H1 (cell line): ENCODE results near the gene TRAK1. TPM values are rescaled to one million over a fixed set of nuclear protein-coding genes. Genes with fewer than 3 reads are reported as not detected.

ENCODE experiments used
- CTCF ChIA-PET: fragments of 300-600 bp; sonication (Branson Sonifier 250); formaldehyde crosslinking; loops from one replicate; lab custom pipeline; 2021; ENCODE audit not compliant: partially characterized antibody; lab: Charles Lee
- POLR2A ChIA-PET: fragments of 300-600 bp; sonication (Branson Sonifier 250); formaldehyde crosslinking; loops from one replicate; lab custom pipeline; 2021; ENCODE audit warnings: inconsistent platforms; ENCODE audit not compliant: partially characterized antibody; lab: Charles Lee
- DNase-seq, 2 experiments: peaks; one replicate each; pipeline versions ENCODE4 v3.0.0 to v3.0.0-alpha.2; 2010 to 2022; ENCODE audit warnings: low spot score in 2 of 2, low read depth in 1 of 2, mixed read lengths in 1 of 2
- FAIRE-seq: peaks from 2 replicates; lab custom pipeline; 2011; peaks lifted over from hg19 to GRCh38; lab: Jason Lieb, UNC
- H2AFZ ChIP-seq: 2 replicates; pipeline ENCODE4 v1.8.1; 2012; ENCODE audit warnings: low read length, inconsistent platforms
- H2AK5ac ChIP-seq: 2 replicates; pipeline ENCODE4 v1.6.1; 2013; ENCODE audit warnings: low read depth, low read length
- H2BK120ac ChIP-seq: replicated peaks from 2 replicates; pipeline ENCODE3; 2013; ENCODE audit warnings: low read depth, low read length, inconsistent platforms
- H2BK12ac ChIP-seq: 2 replicates; pipeline ENCODE4 v1.6.1; 2013; ENCODE audit warnings: low read depth, low read length
- H2BK15ac ChIP-seq: 2 replicates; pipeline ENCODE4 v1.6.1; 2013; ENCODE audit warnings: low read length
- H2BK20ac ChIP-seq: 2 replicates; pipeline ENCODE4 v1.6.1; 2013; ENCODE audit warnings: low read length
- H2BK5ac ChIP-seq: 2 replicates; pipeline ENCODE4 v1.6.1; 2013; ENCODE audit warnings: low read depth, low read length
- H3K14ac ChIP-seq: 2 replicates; pipeline ENCODE4 v1.6.1; 2013; ENCODE audit warnings: inconsistent platforms; ENCODE audit not compliant: insufficient read length
- H3K18ac ChIP-seq: 2 replicates; pipeline ENCODE4 v1.6.1; 2013; ENCODE audit warnings: low read length; ENCODE audit errors: extremely low read depth
- H3K23ac ChIP-seq: 2 replicates; pipeline ENCODE4 v1.6.1; 2013; ENCODE audit warnings: inconsistent platforms; ENCODE audit not compliant: insufficient read length
- H3K23me2 ChIP-seq: 2 replicates; pipeline ENCODE4 v1.6.1; 2013; ENCODE audit warnings: low read depth, low read length
- H3K27ac ChIP-seq: 2 replicates; pipeline ENCODE4 v1.6.1; 2011; ENCODE audit warnings: low read depth, low read length, inconsistent platforms
- H3K27me3 ChIP-seq, 4 experiments: replicated peaks in 1 of 4; 1 replicate in 1 of 4; 2 replicates in 3 of 4; pipeline versions ENCODE4 v1.6.1 to v1.8.1; 2011 to 2013; ENCODE audit warnings: low read length in 3 of 4, mild to moderate bottlenecking in 3 of 4, inconsistent platforms in 2 of 4, mixed read lengths in 2 of 4, moderate library complexity in 1 of 4; ENCODE audit not compliant: control insufficient read depth in 3 of 4, insufficient read depth in 3 of 4; ENCODE audit errors: extremely low read depth in 1 of 4
- H3K36me3 ChIP-seq, 4 experiments: 2 replicates each; pipeline versions ENCODE4 v1.6.1 to v1.8.1; 2011 to 2013; ENCODE audit warnings: mild to moderate bottlenecking in 4 of 4, low read length in 3 of 4, moderate library complexity in 2 of 4, control low read depth in 1 of 4, inconsistent platforms in 1 of 4; ENCODE audit not compliant: insufficient read depth in 4 of 4, control insufficient read depth in 2 of 4
- H3K4ac ChIP-seq: replicated peaks from 2 replicates; pipeline ENCODE3; 2013; ENCODE audit warnings: low read length, low read depth, mixed read lengths, inconsistent platforms; ENCODE audit not compliant: insufficient read length
- H3K4me1 ChIP-seq, 4 experiments: replicated peaks in 1 of 4; 1 replicate in 1 of 4; 2 replicates in 3 of 4; pipeline versions ENCODE4 v1.6.1 to v1.8.1; 2011 to 2013; ENCODE audit warnings: low read length in 3 of 4, inconsistent platforms in 2 of 4, mixed read lengths in 1 of 4; ENCODE audit not compliant: insufficient read depth in 4 of 4, control insufficient read depth in 3 of 4
- H3K4me2 ChIP-seq, 2 experiments: 2 replicates each; pipeline versions ENCODE4 v1.6.1 to v1.8.1; 2011 to 2013; ENCODE audit warnings: low read depth in 2 of 2, low read length in 2 of 2, control low read depth in 1 of 2, inconsistent platforms in 1 of 2, mild to moderate bottlenecking in 1 of 2; ENCODE audit not compliant: insufficient read depth in 1 of 2
- H3K4me3 ChIP-seq, 4 experiments: fragments of 200-600, 300-600 bp in 1 of 4; sonication (generic), shearing (Covaris generic), sonication (Bioruptor Twin) in 1 of 4; 2 replicates each; pipeline versions ENCODE4 v1.5.1 to v1.8.1; 2011 to 2016; ENCODE audit warnings: low read length in 4 of 4, low read depth in 3 of 4, control low read depth in 2 of 4, inconsistent platforms in 2 of 4, mild to moderate bottlenecking in 2 of 4, mixed read lengths in 1 of 4, moderate library complexity in 1 of 4; ENCODE audit not compliant: insufficient read depth in 2 of 4; ENCODE audit errors: extremely low read depth in 1 of 4
- H3K56ac ChIP-seq: replicated peaks from 2 replicates; pipeline ENCODE3; 2013; ENCODE audit warnings: low read depth, mild to moderate bottlenecking, mixed read lengths, low read length, inconsistent platforms; ENCODE audit not compliant: insufficient read length
- H3K79me1 ChIP-seq: 2 replicates; pipeline ENCODE4 v1.6.1; 2013; ENCODE audit warnings: low read depth, low read length, control low read depth
- H3K79me2 ChIP-seq, 2 experiments: 2 replicates each; pipeline versions ENCODE4 v1.6.1 to v1.8.1; 2012 to 2013; ENCODE audit warnings: low read length in 2 of 2, mild to moderate bottlenecking in 2 of 2, inconsistent platforms in 1 of 2; ENCODE audit not compliant: insufficient read depth in 2 of 2, control insufficient read depth in 1 of 2
- H3K9ac ChIP-seq, 4 experiments: replicated peaks in 1 of 4; 1 replicate in 1 of 4; 2 replicates in 3 of 4; pipeline versions ENCODE4 v1.6.1 to v1.8.1; 2011 to 2013; ENCODE audit warnings: low read depth in 3 of 4, low read length in 3 of 4, control low read depth in 2 of 4, mild to moderate bottlenecking in 2 of 4, moderate library complexity in 2 of 4, inconsistent platforms in 1 of 4; ENCODE audit errors: extremely low read depth in 1 of 4
- H3K9me3 ChIP-seq, 2 experiments: 2 replicates each; pipeline versions ENCODE4 v1.6.1 to v1.8.1; 2012 to 2013; ENCODE audit warnings: mild to moderate bottlenecking in 2 of 2, moderate library complexity in 2 of 2, control low read depth in 1 of 2, inconsistent platforms in 1 of 2, low read depth in 1 of 2, low read length in 1 of 2, mixed read lengths in 1 of 2; ENCODE audit not compliant: insufficient read depth in 2 of 2
- H4K20me1 ChIP-seq, 2 experiments: replicated peaks in 1 of 2; 2 replicates each; pipeline versions ENCODE3 to v1.8.1; 2011 to 2013; ENCODE audit warnings: inconsistent platforms in 2 of 2, low read length in 2 of 2, mild to moderate bottlenecking in 1 of 2; ENCODE audit not compliant: insufficient read depth in 2 of 2, control insufficient read depth in 1 of 2
- H4K5ac ChIP-seq: 2 replicates; pipeline ENCODE4 v1.6.1; 2013; ENCODE audit warnings: low read length, low read depth, mixed read lengths, inconsistent platforms; ENCODE audit not compliant: insufficient read length
- H4K8ac ChIP-seq: 2 replicates; pipeline ENCODE4 v1.8.0; 2013; ENCODE audit warnings: mild to moderate bottlenecking, moderate library complexity, low read length, inconsistent platforms; ENCODE audit not compliant: insufficient read depth; ENCODE audit errors: extremely low read depth
- H4K91ac ChIP-seq: replicated peaks from 2 replicates; pipeline ENCODE3; 2013; ENCODE audit warnings: low read length, mixed read lengths, inconsistent platforms; ENCODE audit not compliant: insufficient read length
- ATF3 ChIP-seq: IDR thresholded peaks from 2 replicates; pipeline ENCODE4 v1.6.1; 2011; ENCODE audit warnings: low read depth, mild to moderate bottlenecking, low read length; ENCODE audit not compliant: insufficient read depth
- CTBP2 ChIP-seq: IDR thresholded peaks from 2 replicates; pipeline ENCODE4 v1.7.0; 2011; ENCODE audit warnings: borderline replicate concordance, mild to moderate bottlenecking, moderate library complexity, mixed read lengths, low read length; ENCODE audit not compliant: insufficient read depth, insufficient read length
- GABPA ChIP-seq: IDR thresholded peaks from 2 replicates; pipeline ENCODE4 v1.6.1; 2011; ENCODE audit warnings: mild to moderate bottlenecking, low read length, moderate library complexity, borderline replicate concordance; ENCODE audit not compliant: insufficient read depth
- KDM1A ChIP-seq: fragments of 200-600, 300-600 bp; sonication (generic); IDR thresholded peaks from 2 replicates; pipeline ENCODE4 v1.7.1; 2016; ENCODE audit warnings: mild to moderate bottlenecking, low read length, borderline replicate concordance
- POLR2A ChIP-seq, 2 experiments: IDR thresholded peaks; 1 replicate in 1 of 2; 2 replicates in 1 of 2; pipeline ENCODE4 v1.6.1; 2011; ENCODE audit warnings: low read depth in 2 of 2, low read length in 2 of 2, mild to moderate bottlenecking in 2 of 2; ENCODE audit errors: control extremely low read depth in 1 of 2
- RBBP5 ChIP-seq: IDR thresholded peaks from 2 replicates; pipeline ENCODE4 v1.7.1; 2012; ENCODE audit warnings: low read depth, mild to moderate bottlenecking, inconsistent platforms, low read length, moderate library complexity, borderline replicate concordance
- SIN3A ChIP-seq, 2 experiments: IDR thresholded peaks in 1 of 2; conservative IDR thresholded peaks in 1 of 2; 2 replicates each; pipeline ENCODE4 v1.6.1; 2011 to 2012; ENCODE audit warnings: low read length in 2 of 2, improper control_type of control experiment in 1 of 2, low read depth in 1 of 2, mild to moderate bottlenecking in 1 of 2
- SIX5 ChIP-seq: IDR thresholded peaks from 2 replicates; pipeline ENCODE4 v1.6.1; 2011; ENCODE audit warnings: mild to moderate bottlenecking, low read depth, low read length
- SP4 ChIP-seq: IDR thresholded peaks from 2 replicates; pipeline ENCODE4 v1.6.1; 2012; ENCODE audit warnings: low read length, inconsistent platforms
- SRF ChIP-seq: IDR thresholded peaks from 2 replicates; pipeline ENCODE4 v1.6.1; 2011; ENCODE audit warnings: mild to moderate bottlenecking, low read depth, low read length, moderate library complexity
- SUZ12 ChIP-seq: fragments of 200-600 bp; sonication (generic); IDR thresholded peaks from 2 replicates; pipeline ENCODE4 v1.6.1; 2012; ENCODE audit warnings: mild to moderate bottlenecking, inconsistent platforms, low read length, moderate library complexity, mixed read lengths
- TBP ChIP-seq: IDR thresholded peaks from 2 replicates; pipeline ENCODE4 v1.6.1; 2011; ENCODE audit warnings: low read depth, low read length, improper control_type of control experiment
- TEAD4 ChIP-seq: IDR thresholded peaks from 2 replicates; pipeline ENCODE4 v1.6.1; 2012; ENCODE audit warnings: low read depth, low read length, inconsistent platforms, mixed read lengths
- ZNF274 ChIP-seq: IDR thresholded peaks from 2 replicates; pipeline ENCODE4 v1.7.0; 2012; ENCODE audit warnings: low read length, borderline replicate concordance; ENCODE audit errors: extremely low read depth
- WGBS, 2 experiments: shearing (Covaris generic) in 1 of 2; methylation state at CpG; one replicate each; pipeline versions ENCODE4 v1.1.6 to v1.1.7; 2013 to 2015; ENCODE audit warnings: low lambda C conversion rate in 2 of 2, mixed read lengths in 2 of 2, inconsistent platforms in 1 of 2, low coverage in 1 of 2, missing lambda C conversion rate in 1 of 2; ENCODE audit not compliant: insufficient replicate concordance in 2 of 2, insufficient coverage in 1 of 2, insufficient read length in 1 of 2; ENCODE audit errors: extremely low coverage in 1 of 2, missing lambda C conversion rate in 1 of 2; 5-methylcytosine and 5-hydroxymethylcytosine counted together
- polyA plus RNA-seq, 7 experiments: library from polyadenylated mRNA; depleted of rRNA in 3 of 7; stranded (reverse) in 5 of 7; unstranded in 2 of 7; fragments of >200 nt in 5 of 7; fragments of 200-250 nt in 2 of 7; gene quantifications; 1 replicate in 5 of 7; 2 replicates in 1 of 7; 4 replicates in 1 of 7; pipeline versions ENCODE4 v1.2.1 to v1.2.3, GENCODE V29; 2011 to 2013; ENCODE audit warnings: missing spikeins in 2 of 7, mixed read lengths in 2 of 7
- total RNA-seq: library from RNA; stranded (reverse); fragmentation: NEBNext Ultra II Directional; extraction: Animal tissue kit (Norgen Biotek cat#: 25700); gene quantifications from 2 replicates; pipeline ENCODE4 v1.2.1, GENCODE V29; 2021

TRAK1 gene
- total and polyA plus RNA-seq, 2 of the 8 experiments (the other 6 are each of a cell fraction or from before 2014, with no cell fraction given) = 21.3 to 32.7 TPM

GRCh38 chr3:42077785-42078184 lies 13.4 kb upstream of the TRAK1 start:
- 0 out of 8 replicates have a peak, but pooled peaks cover 0 to 3% (median 0%) of the 10 kb centered on the region in 4 experiments for H3K36me3 ChIP-seq
- peaks cover 4 to 10% (median 6%) of the 10 kb centered on the region in 4 experiments; a peak in 5 of 7 replicates for H3K4me1 ChIP-seq
- H3K27me3 ChIP-seq = no peaks in the 10 kb centered on the region
- no peak overlapping the region for H3K4ac ChIP-seq
- H4K8ac ChIP-seq = no peak overlapping the region
- no peak overlapping the region for H3K14ac ChIP-seq
- H2AFZ ChIP-seq = no peak overlapping the region
- H2BK15ac ChIP-seq = 0 out of 2 replicates have a peak overlapping the region, but pooled peaks have one; percentile 29
- no peak overlapping the region for H2BK12ac ChIP-seq
- ChIA-PET CTCF (no interaction called here), POLR2A (no interaction called here)
- H3K4me3 ChIP-seq = no peak overlapping the region
- no peak overlapping the region for H3K18ac ChIP-seq
- DNase-seq (no peak), FAIRE-seq (no peak)
- H4K20me1 ChIP-seq = no peaks in the 10 kb centered on the region
- no peak overlapping the region for H2BK5ac ChIP-seq
- H2AK5ac ChIP-seq = peak overlapping the region; percentile 75; the same call in 1 of the 2 replicates
- H3K4me2 ChIP-seq = no peak overlapping the region
- no peaks in the 10 kb centered on the region for H3K23me2 ChIP-seq
- no peak overlapping the region for H3K23ac ChIP-seq
- WGBS, 2 experiments = 93% methylated on average over 5 of the region's 5 CpGs; no CpG with 5 or more reads in 1 of the 2 experiments
- H3K79me1 ChIP-seq = peaks cover 14% of the 10 kb centered on the region
- no peak overlapping the region for H2BK20ac ChIP-seq
- no peak overlapping the region for H4K91ac ChIP-seq
- H3K27ac ChIP-seq = no peak overlapping the region
- H4K5ac ChIP-seq = no peak overlapping the region
- H2BK120ac ChIP-seq = no peak overlapping the region
- no peak overlapping the region for H3K56ac ChIP-seq
- peaks cover 6 to 7% of the 10 kb centered on the region in 2 experiments; a peak in 2 of 4 replicates for H3K9me3 ChIP-seq
- H3K9ac ChIP-seq = no peak overlapping the region
- peaks cover 3 to 71% of the 10 kb centered on the region in 2 experiments; a peak in 3 of 4 replicates for H3K79me2 ChIP-seq
- TF ChIP-seq ATF3 (no peak), TBP (no peak), SIX5 (no peak), RBBP5 (no peak), KDM1A (no peak), TEAD4 (no peak), SUZ12 (no peak), ZNF274 (no peak), CTBP2 (no peak), SRF (no peak), SP4 (no peak), GABPA (no peak), POLR2A (IDR thresholded peaks at IDR 0.05; ENCODE audit: control extremely low read depth in 1 of 2, low read depth in 2 of 2, low read length in 2 of 2) (no peak), SIN3A (conservative IDR thresholded peaks at IDR 0.05 in 1 of 2, IDR thresholded peaks at IDR 0.05 in 1 of 2; ENCODE audit: low read depth in 1 of 2, low read length in 2 of 2) (no peak)
